Endometrial microvascular endothelial cells (primary cell): ENCODE data around the gene TNFRSF25. TPM values are rescaled to one million over a fixed set of nuclear protein-coding genes. Genes with fewer than 3 reads are reported as not detected.

Source experiments
- in situ Hi-C: cut with HindIII; loops from 2 replicates; pipeline ENCODE4 v1.10.0; 2017; ENCODE audit warnings: low sequenced_read_pairs, low pct_unique_long_range_greater_than_20kb; ENCODE audit errors: inconsistent ontology term
- total RNA-seq: library from RNA; depleted of rRNA; stranded (reverse); fragments of >200 nt; gene quantifications from one replicate; pipeline ENCODE4 v1.2.3, GENCODE V29; 2015; ENCODE audit errors: inconsistent ontology term

The TNFRSF25 gene
- total RNA-seq, 1 donor from 2014 or later, result 5.9 TPM

DNA sequence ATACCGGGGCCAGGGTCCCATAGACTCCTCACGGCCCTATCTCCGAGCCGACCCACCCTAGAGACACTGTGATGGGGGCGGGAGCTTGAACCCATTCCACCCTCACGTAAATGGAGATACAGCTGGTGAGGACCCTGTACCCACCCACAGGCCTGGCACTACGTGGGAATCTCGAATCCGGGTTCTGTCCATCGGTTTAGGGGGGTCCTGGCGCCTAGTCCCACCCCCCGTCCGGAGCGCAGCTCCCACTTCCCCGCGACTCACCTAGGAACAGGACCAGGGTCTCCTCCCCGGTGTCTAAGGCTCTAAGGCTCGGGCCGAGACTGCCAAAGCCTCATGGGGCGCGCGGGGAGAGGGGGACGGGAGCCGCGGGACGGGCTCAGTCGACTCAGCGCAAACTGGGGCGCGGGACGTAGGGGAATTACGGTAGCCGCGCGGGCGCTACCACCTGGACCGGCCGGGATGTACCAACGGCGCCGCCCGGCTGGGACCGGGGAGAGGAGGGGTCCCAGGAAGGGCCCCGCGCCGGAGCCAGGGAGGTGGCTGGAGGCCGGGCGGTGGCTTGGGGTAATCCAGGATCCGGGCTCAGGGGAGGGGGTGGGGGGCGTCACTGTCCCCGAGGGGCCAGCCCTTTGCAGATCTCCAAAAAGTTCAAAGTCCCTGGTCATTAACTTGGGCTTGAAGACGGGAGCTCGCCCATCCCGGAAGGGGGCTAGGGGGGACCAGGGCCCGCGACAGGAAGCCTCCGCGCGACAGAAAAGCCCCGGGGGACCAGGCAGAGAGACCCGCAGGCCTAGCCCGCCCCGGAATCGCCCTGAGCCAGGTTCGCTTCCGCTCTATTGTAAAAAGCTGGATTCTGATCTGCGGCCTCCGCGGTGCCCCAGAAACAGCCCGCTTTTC lies 24.5 kb upstream of the TNFRSF25 start:
- in situ Hi-C loops, result no loop called here

DNA sequence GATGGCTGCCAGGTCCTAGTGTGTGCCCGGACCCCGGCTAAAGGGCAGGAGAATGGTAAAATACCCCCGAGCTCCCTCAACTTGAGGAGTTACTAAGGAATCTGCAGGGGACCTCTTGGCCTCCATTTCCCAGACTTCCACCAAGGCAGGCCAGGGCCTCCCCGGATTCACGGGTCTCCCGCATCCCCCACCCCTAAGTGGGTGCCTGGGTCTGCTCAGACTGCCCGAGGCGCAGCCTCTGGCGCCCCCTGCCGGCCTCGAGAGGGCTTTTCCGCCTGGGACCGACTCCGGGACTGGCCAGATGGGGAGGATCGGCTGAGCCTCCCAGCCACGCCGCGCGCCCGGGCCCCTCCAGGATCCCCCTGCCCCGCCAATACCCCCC lies 23.8 kb upstream of the TNFRSF25 start:
- in situ Hi-C loops, result no loop called here

DNA sequence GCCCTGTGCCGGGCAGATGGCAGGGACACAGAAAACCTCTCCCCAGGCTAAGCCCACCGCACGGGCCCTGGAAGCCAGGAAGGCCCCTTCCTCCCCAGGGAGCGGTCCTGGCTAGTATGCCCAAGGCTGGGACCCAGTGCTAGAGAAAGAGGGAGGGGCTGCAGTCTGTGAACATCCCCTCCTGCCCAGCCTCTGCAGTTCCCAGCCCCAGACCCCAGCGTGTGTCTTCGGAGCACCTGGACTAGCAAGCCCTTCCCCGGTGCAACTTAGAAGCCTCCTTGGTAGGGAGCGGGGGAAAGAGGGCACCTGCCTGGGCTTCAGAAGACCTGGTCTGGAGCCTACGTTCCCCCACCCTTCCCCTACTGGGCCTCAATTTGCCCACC lies 23.4 kb upstream of the TNFRSF25 start:
- in situ Hi-C loops, result no loop called here

DNA sequence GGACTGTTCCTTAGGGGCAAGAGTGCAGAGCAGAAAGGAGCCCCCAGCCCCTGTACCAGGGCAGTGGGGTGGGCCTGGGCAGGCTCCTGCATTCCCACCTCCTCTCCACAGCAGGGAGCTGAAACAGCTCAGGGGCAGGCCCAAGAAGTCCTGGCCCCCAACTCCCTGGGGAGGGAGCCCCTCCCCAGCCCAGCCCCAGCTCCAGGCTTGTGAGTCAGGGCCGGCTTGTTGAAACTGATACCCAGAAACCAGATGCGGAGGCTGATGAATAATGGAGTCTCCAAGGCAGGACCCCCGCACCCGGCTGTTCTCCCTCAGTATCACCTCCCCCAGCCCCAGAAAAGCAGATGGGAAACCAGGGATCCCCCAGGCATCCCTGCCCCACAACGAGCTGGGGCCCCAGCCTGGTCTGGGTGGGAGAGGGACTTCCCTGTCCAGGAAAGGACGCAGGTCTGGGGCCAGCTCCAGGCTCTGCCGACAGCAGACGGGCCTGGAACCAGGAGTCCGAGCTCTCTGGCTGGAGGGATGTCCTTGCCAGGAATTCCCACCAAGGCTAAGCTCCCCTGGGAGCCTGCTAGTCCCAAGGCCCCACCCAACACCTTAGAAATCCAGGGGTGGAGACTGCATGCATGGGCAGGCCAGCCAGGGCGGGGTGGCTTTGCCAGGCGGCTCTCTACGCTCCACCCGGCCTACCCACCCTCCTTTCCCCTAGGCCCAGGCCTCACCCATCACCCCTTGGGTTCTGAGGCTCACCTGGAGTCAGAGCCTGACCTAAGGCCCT lies 22.8 kb upstream of the TNFRSF25 start:
- in situ Hi-C loops, result no loop called here

DNA sequence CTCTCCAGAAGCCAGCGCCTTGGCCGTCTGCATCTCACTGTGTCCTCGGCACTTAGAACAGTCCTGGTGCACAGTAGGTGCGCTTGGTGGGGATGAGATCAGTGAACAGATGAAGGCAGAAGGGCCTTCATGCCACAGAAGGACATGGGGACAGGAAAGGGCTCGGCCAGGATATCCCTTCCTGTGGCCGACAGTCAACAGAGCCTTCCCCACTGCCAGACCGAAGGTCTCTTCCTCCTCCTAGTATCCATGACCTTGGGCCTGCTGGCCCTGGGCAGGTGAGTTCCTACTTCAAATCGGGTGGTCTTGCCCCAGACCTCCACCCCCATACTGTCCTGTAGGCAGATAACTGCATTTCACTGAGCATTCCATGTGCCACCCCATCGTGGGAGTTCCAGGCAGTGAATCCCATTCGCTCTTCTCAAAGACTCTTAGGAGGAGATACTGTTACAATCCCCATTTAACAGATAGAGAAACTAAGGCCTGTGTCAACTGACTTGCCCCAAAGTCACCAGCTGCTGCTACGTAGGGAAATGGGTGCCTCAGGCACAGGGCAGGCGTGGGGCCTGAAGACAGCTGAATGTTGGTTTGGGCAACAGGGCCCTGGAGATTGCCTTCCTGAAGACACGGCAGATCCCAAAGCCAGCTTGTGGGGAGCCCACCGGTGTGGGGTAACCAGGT lies 22.0 kb upstream of the TNFRSF25 start:
- in situ Hi-C loops, result no loop called here

DNA sequence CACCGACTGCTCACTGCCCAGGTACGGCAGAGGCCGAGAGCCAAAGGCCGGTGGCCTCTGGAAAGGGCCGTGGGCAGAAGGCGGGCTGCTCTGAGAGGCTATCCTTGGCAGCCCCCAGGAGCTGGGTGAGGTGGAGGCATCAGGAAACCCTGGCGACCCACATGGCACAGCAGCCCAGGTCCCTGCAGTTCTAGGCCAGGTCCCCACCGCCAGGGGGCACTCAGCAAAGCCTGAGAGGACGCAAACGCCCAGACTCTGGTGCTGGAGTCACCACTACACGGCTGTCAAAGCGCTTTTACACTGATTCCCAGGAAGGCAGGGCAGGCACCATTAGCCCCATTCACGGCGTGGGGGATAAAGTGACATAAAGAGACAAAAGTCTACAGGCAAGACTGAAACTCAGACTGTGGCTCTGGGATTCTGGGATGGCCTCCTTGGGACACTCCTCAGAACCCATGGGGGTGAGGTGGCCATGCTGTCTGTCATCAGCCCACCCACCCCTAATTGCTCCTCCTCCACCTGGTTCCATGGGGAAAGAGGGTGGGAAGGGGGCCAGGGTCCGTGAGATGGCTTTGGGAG lies 20.5 kb upstream of the TNFRSF25 start:
- in situ Hi-C loops, result no loop called here

DNA sequence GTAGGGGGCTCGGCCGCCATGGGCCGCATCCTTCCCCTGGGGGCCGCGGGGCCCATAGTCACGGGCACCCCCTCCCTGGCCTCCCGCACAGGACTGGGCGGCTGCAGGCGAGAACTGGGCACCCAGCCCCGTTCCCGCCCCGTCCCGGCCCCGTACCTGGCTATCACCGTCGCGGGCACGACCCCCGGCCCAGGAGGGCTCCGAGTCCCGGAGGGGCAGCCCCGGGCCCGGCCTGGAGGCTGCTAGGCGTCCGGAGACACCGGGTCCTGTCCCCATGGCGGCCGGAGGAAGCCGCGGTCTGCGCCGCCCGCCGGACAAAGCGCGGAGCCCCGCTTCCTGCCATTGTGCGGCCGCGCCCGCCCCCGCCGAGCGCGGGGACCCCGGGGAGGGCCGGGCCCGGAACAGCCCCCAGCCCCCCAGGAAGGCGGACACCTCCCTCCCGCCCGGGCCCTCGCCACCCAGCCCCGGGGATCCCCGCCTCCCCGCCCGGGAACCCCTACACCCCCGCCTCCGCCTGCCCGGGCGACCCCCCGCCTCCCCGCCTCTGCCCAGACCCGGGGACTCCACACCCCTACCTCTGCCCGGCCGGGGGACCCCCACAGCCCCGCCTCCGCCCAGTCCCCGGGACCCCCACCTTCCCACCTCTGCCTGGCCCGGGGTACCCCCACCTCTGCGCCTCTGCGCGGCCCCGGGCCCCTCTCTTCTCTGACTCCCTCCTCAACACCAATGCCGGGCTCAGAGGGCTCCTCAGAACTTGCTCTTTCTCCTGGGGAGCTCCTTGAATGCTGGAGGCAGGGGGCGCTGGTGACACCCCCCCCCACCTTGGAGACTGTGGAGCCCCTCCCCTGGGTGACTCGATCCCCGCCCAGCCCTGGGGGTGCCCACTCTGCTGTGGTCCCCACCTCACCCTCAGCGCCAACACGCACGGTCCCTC lies 19.5 kb upstream of the TNFRSF25 start:
- in situ Hi-C loops, result no loop called here

DNA sequence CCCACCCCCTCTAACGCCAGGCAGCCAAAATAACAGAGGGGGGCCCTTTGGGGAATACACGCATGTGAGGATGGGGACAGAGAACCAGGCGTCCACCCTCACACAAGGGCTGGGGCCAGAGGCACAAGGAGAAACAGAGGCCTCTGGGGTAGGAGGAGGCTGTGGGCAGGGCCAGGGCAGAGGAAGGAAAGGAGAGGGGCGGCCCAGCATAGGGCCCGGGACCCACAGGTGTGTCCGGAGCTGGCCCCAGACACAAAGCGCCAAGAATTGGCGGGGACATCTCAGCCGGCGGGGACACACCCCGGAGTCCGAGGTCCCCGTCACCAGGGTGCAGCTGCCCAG lies 18.8 kb upstream of the TNFRSF25 start:
- in situ Hi-C loops, result no loop called here

DNA sequence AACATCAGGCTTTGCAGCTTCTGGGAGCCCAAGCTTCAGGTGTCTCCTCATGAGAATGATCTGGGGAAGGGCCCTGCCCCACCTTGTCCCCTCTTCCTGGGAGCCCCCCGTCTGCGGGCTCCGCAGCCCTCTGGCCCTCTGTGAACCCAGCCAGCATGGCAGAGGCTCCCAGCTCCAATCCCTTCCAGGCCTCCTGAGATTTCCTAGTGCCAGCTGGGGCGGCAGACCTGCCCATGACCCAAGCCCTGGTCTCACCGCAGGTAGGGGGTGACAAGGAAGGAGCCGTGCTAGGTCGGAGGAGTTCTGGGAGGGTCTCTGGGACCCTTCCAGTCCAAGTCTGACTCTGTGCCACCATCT lies 17.8 kb upstream of the TNFRSF25 start:
- in situ Hi-C loops, result no loop called here

DNA sequence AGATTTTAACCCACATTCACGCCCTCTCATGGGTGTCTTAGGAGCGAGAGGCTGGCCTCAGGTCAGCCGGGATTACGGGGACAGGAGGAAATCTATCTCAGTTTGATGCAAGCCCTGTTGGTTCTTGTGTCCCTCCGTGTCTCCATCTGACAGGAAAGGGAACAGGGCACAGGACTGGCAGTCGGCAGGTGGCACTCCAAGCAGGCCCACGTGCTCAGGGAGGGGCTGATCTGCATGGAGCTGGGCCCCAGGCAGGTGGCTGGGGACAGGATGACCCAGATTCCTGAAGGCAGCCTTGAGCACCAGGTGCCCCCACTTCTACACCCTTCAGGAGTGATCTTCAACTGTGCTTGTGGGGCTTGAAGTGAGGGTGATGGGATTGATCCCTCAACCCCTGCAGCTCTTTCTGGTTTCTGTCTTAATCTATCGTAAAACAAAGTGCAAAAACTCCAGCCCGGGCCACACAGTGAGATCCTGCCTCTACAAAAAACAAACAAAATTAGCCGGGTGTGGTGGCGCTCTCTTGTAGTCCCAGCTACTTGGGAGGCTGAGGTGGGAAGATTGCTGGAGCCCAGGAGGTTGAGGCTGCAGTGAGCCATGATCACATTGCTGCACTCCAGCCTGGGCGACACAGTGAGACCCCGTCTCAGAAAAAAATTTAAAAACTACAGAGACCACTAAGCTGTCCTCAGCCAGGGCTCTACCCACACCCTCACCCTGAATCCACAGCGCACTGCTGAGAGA lies 17.2 kb upstream of the TNFRSF25 start:
- in situ Hi-C loops, result no loop called here

DNA sequence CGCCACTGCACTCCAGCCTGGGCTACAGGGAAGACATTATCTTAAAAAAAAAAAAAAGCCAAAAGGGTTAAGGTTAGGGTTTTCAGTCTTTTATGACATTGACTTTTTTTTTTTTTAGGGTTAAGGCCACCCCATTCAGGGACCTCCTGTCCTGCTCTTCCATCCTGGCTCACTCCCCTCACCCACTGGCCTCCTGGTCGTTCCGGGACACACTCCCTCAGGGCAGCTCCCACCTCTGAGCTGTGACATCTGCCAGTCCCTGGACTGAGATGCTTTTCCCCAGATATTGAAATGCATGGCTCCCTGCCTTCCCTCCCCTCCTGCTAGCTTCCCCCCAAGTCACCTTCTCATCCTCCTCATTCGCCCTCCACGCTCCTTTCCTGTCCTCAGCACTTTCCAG lies 15.8 kb upstream of the TNFRSF25 start:
- in situ Hi-C loops, result no loop called here

DNA sequence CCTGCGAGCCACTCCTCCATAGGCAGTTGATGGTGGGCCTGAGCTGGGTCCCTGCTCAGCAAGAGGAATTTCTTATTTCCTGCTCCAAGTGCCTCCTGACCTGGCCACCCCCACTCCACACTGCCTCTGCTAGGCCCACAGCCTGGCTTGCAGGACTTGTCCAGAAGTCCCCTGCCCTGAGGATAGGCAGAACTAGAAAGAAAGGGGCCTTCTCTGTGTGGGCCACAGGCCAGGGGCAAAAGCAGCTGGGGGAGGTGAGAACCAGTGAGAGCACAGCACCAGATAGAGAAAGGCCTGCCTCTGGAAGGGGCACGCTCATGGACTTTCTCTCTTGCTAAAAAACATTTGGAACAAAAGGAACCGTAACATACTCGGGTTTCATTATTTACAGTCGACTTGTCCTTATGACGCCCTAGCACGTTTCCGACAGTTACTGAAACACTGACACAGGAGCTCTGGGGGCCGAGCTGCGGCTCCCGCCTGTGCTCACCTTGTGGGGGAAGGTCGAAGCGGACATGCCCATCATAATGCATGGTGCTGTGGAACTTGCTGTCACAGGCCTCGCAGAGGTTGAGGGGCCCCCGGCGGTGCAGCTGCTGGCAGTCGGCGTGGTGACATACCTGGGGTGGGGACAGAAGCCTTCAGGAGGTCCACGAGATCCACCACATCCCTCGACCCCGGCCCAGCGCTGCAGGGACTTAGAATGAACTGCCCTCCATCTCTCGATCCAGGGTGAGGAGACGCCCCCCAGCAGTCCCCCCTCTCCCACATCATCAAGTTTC lies 11.3 kb upstream of the TNFRSF25 start:
- in situ Hi-C loops, result no loop called here

DNA sequence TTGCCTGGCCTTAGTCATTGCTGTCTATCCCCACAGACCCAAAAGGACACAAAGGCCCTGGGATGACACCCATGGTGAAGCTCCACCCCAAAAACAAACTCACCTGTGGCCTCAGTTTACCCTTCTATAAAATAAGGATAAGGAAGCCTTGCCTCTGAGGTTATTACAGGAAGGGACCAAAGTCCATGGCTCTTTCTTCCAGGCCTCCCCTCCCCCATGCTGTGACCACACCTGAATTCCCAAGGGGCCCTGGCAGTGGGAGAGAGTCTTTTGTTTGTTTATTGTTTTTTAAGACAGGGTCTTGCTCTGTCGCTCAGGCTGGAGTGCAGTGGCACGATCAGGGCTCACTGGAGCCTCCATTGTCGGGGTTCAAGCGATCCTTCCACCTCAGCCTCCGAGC lies 10.5 kb upstream of the TNFRSF25 start:
- in situ Hi-C loops, result no loop called here

DNA sequence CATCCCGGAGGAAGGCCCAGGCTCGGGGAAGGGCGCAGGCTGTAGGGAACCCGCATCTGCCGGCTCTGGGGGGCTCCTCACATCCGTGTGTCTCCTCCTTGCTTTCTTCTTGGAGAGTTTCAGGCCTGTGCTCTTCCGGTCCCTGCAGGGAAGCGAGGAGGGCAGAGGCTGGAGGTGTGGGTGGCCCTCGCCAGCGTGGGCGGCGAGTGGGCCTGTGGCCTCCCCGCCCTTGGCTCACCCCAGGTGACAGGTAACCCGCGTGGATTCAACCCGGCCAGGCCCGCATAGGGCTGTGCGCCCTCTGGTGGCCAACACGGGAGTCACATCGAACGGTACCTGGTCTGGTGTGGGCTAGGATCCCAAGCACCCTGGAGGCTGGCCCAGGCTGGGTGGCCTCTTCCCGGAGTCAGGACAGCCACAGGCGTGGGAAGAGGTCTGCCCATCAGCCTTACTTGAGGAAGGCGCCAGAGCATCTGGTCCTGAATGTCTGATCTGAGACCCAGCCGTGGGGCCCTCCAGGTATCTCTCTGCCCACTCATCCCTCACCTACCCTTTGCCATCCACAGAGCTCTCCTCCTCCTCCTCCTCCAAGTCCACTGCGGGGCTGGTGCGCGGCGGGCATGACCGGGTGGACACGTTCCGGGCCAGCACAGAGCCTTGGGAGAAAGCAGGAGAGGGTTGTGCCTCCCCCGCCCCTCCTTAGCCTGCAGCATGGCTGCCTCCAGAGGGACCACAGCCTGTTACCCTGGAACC lies 9.6 kb upstream of the TNFRSF25 start:
- in situ Hi-C loops, result no loop called here

DNA sequence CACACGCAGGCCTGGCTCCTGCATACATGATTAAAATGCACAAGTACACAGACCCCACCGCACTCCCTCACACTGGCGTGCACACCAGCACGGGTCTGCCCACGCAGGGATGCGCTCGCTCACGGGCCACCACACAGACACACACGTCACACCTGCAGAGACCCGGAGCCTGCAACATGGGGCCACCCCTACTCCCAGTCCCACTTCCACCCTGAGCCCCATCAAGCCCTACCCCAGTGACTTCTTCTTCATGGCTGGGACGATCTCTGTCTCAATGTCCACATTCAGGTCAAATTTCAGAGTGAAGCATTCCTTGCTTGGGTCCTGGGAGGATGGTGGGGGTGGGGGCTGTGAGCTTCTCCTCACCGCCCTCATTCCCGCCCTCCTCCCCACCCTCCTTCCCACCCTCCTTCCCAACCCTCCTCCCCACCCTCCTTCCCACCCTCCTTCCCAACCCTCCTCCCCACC lies 8.9 kb upstream of the TNFRSF25 start:
- in situ Hi-C loops, result no loop called here

DNA sequence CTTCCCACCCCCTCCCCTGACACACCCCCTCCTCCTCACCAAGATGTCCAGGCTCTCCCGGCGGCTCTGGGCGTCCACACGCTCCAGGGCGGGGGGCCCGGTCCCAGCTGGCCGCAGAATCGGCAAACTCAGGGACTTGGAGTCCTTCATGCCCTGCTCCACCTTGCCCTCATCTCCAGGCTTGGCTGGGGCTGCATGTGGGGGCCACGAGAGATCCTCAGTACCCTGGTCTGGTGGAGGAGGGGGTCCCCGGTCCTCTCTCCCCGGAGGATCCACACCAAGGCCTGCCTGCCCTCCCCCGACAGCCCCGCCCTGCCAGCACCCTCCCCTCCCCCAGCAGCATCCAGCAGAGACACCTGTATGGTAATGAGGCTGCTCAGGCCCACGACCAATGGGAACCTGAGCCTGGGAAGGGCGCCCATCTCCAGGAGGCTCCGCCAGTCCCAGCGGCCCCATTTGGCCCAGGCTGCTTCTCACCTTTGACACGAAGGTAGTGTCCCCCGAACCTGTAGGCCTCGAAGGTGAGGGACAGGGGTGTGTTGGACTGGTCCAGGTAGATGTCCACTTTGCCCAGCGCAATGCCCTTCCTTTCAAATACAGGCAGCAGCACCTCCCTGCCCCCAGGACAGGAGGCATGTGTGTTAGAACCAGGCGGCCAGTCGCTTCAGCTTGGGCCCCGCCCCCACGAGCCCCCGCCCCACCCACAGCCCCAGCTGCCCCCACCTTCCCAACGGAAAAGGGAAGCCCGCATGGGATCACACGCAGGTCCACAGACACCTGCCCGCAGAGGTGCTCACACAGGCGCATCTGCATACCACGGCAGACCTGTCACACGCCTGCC lies 8.2 kb upstream of the TNFRSF25 start:
- in situ Hi-C loops, result no loop called here
